ENCODE results near the gene DNPH1. TPM values are rescaled to one million over a fixed set of nuclear protein-coding genes. Genes with fewer than 3 reads are reported as not detected.

Gene DNPH1
- total and polyA plus RNA-seq, 9 of the 15 experiments (the other 6 are each of a cell fraction or from before 2014, with no cell fraction given): 7.3 to 300 (median 68.7) TPM

GRCh38 chr6:43254138-43254817, 25.0 kb upstream of the DNPH1 start (continued):
- TF ChIP-seq ZMIZ1 (IDR thresholded peaks at IDR 0.05; ENCODE audit: low read depth in 2 of 2, low read length in 2 of 2): no peak
- TF ChIP-seq ZEB2 (IDR thresholded peaks at IDR 0.05): no peak
- no peak for TF ChIP-seq CHAMP1 (IDR thresholded peaks at IDR 0.05)
- TF ChIP-seq TCFL5 (CRISPR knock-in tag; conservative IDR thresholded peaks at IDR 0.05): no peak
- TF ChIP-seq RCOR1 (IDR thresholded peaks at IDR 0.05; ENCODE audit: borderline replicate concordance in 1 of 2, low read depth in 2 of 2, low read length in 2 of 2): 0 out of 4 replicates have a peak, but pooled peaks of 1 of the 2 experiments have one; percentile 18
- TF ChIP-seq ZFP1 (CRISPR knock-in tag; IDR thresholded peaks at IDR 0.05): no peak
- no peak for TF ChIP-seq THAP7 (CRISPR knock-in tag; IDR thresholded peaks at IDR 0.05)
- TF ChIP-seq SAFB (IDR thresholded peaks at IDR 0.05; ENCODE audit: borderline replicate concordance, low read depth, low read length): no peak
- peak; percentile 87 for TF ChIP-seq ESRRA (IDR thresholded peaks at IDR 0.05; ENCODE audit: borderline replicate concordance, low read depth)
- TF ChIP-seq EP400 (IDR thresholded peaks at IDR 0.05): no peak
- TF ChIP-seq TSHZ1 (CRISPR knock-in tag; IDR thresholded peaks at IDR 0.05): no peak
- no peak for TF ChIP-seq ZNF77 (CRISPR knock-in tag; IDR thresholded peaks at IDR 0.05)
- no peak for TF ChIP-seq CREB3 (tag; conservative IDR thresholded peaks at IDR 0.05; ENCODE audit: low read depth)
- TF ChIP-seq FOXP1 (CRISPR knock-in tag; IDR thresholded peaks at IDR 0.05): no peak
- TF ChIP-seq HDAC2 (IDR thresholded peaks at IDR 0.05): peak; percentile 22; the same call in 1 of the 2 replicates
- no peak for TF ChIP-seq NFE2L1 (tag; IDR thresholded peaks at IDR 0.05; ENCODE audit: borderline replicate concordance, low read depth)
